H4 (cell line): ENCODE measurements around the gene MRPL49. TPM values are rescaled to one million over a fixed set of nuclear protein-coding genes. Genes with fewer than 3 reads are reported as not detected.
"Not testable (repeated sequence)": the region's sequence is repeated elsewhere in the genome, so short reads cannot be mapped to it uniquely, and the experiment has no call there.

Experiments used
- DNase-seq: peaks from one replicate; pipeline ENCODE4 v3.0.0-alpha.2; 2015; ENCODE audit warnings: low spot score
- total RNA-seq: library from RNA; depleted of rRNA; stranded (reverse); fragments of >200 nt; shearing (Covaris generic); gene quantifications from 2 replicates; pipeline ENCODE4 v1.2.3, GENCODE V29; 2014

The MRPL49 gene
- total RNA-seq, 1 experiment from 2014 or later = 61.6 TPM

DNA sequence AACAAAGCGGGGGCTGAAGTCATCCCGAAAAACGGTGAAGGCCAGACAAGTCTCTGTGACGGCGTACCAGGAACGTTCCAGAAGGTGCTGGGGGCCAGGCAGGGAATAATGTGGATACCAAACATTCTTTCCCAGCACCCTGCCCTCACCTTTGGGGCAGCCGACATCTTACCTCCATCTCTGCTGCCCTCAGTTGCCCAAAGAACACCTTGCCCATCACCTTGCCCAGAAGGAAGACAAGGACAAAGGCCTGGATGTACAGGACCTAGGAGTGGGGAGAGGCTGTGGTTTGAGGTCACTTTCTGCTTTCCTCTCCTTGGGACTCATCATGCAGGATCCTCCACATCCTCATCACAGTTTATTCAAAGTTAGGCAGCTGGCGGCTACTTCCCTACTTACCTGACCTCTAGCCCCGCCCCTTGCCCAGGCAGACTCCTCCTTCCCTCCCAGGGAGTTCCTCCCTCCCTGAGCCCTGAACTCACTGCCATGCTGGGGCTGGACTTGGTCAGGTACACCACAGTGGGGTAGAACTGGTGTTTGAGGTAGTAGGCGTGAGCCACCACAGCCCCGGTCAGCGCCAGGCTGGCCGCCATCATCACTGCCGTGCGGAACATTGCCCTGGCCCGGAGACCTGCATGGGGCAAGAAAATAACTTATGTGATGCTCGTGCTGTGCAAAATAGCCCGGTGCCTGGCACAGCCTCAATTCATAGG lies 11.0 kb downstream of the MRPL49 start:
- DNase-seq = no peak

DNA sequence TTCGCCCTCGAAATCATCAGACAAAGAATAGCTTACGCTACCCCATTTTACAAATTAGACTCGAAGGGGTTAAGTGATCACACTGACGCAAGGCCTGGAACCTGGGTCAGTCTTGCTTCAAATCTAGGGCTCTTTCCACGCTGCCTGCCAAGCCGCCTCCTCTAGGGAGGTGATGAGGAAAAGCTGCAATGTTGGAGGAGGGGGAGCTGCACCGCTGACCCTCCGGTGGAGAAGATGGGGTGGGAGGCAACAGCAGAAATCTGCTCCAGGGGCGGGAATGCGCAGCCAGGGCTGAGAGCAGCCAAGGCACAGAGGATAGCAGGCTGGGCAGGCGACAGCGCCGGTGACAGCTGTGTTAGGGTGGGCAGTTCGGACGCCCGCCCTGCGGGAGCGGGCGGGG lies 11.6 kb downstream of the MRPL49 start:
- no peak for DNase-seq

DNA sequence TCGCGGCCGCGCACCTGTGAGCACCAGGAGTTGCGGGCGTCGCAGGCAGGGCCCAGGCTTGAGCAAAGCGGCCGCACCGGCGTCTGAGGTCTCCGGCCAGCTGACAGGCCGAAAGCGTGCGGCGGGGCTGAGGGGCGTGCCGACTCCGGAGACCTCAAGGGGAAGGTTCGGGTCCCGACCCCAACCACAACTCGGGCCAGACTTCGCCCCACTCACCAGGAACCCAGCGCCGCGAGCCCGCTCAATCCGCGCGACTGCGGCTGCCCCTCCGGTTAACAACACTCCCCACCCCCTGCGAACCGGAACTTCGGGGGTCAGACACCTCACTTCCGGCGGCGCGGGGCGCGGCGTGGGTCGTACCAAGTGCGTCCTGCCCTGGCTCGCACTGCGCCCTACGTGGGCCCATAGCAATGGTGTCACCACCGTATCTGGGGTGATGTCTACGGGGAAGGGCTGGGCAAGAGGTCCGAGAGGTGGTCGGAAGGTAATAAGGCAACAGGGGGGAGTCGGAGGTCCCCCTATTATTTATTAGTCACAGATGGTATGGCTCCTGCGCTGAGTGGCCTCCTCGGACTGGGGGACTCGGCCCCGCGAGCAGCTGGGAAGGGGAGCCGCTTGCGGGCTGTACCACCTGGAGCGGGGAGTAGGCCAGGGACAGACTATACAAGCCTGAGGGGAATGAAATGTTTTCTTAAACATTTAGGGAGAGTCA lies 12.3 kb downstream of the MRPL49 start, which contains the start of gene SYVN1:
Gene SYVN1 (minus strand): TSS at position 280 of the 712 bp plus-strand sequence. CDS start 918 bp downstream, outside the sequence.
- DNase-seq = peak; percentile 77

DNA sequence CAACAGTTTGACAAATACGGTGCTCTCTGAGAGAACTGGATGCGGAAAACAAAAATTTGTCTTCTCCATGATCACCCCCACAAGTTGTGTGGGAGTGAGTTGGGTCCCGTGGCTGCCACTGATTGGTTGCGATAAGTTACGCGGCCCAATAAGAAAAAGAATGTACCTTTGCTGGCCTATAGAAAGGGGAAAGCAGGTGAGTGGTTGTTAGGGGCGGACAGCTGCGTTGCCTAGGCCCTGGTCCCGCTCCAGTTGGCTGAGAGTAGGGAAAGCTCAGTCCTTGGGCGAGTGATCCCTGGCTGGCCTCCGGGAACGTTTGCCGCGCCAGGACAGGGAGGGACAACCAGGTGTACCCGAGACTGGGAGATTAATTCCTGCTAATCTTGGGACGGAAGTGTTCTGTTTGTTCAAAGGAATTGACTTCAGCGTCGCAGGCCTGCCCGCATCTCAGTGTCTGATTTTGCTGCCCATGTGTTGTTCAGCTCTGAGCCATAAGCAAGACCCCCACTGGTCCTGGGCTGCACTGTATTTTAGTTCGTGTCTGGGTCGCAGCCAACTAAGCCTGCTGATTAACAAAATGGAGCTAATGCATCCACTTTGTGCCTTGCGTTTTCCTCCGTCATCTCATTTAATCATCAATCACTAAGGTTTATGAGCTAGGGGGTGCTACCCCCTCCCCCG lies 13.0 kb downstream of the MRPL49 start:
- DNase-seq = peak; percentile 98

DNA sequence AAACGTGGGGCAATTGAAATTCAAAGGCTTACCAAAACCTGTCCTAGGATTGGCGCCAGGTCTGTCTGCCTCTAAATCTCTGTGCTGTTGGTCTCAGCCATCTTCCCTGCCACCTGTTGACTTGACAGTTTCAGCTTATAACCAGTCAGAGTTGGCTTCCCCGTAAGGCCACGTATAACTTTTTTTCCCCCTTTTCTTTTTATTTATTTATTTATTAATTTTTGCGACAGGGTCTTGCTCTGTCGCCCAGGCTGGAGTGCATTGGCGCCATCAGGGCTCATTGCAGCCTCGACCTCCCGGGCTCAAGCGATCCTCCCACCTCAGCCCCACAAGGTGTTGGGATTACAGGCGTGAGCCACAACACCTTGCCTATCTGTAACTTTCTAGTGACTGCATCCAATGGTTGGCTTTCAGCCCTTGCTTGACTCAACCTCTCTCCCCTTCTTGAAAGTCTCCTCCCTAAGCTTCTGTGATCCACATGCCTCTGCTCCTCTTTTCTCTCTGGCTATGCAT lies 13.6 kb downstream of the MRPL49 start:
- no peak for DNase-seq

DNA sequence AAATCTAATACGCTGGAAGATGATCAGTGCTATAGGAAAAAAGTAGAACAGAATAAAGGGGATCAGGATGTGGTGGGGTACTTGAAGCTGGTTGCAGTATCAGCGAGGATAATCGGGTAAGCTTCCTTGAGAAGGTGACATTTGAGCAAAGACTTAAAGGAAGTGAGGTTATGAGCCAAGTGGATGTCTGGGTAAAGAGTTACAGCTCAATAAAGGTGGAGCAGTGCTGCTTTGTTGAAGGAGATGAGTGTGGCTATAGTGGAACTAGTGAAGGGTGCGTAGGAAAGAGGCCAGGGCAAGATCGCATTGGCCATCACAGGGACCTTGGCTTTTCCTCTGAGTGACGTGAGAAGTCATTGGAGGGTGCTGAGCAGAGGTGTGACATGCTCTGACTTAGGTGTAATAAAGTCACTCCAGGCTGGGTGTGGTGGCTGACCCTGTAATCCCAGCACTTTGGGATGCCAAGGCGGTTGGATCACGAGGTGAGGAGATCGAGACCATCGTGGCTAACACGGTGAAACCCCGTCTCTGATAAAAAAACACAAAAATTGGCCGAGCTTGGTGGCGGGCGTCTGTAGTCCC lies 14.5 kb downstream of the MRPL49 start:
- no peak for DNase-seq

DNA sequence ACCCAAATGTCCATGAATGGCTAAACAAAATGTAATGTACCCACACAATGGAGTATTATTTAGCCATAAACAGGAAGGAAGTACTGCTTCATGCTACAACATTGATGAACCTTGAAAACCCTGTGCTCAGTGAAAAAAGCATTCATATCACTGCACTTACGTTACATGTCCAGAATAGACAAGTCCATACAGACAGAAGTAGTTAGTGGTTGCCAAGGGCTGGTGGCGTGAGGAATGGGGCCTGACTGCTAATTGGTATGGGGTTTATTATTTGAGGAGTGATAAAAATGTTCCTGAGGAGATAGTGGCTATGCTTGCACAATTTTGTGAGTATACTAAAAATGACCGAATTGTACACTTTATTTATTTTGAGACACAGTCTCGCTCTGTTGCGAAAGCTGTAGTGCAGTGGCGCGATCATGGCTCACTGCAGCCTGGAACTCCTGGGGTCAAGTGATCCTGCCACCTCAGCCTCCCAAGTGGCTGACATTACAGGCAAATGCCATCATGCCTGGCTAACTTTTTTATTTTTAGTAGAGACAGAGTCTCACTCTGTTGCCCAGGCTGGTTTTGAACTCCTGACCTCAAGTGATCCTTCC lies 19.9 kb downstream of the MRPL49 start:
- no peak for DNase-seq

DNA sequence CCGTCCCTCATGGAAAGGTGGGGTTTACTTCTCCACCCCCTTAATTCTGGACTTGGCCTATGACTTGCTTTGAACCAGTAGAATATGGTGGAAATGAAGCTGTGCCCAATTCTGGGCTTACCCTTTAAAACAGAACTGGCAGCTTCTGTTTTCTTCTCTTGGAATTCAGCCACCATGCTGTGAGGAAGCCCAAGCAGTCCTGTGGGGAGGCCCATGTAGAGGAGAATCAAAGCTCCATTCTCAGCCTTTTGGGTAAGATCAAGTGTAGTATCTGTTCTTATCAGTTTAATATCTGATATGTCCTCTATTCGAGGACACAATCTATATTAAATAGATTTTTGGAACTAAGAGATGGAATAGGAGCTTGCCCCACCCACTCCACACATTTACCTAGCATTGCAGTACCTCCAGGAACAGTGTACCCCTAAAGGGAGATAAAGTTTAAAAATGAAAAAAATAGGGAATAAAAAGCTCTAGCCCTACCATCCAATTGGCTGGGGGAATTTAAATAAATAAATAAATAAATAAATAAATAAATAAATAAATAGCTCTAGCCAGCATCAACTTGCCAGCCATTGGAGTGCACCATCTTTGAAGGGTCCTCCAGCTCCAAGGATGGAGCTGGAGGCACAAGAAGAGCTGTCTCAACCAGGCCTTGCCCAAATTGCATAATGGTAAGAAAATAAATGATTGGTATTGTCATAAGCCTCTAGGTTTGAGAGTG lies 25.4 kb downstream of the MRPL49 start:
- no peak for DNase-seq

DNA sequence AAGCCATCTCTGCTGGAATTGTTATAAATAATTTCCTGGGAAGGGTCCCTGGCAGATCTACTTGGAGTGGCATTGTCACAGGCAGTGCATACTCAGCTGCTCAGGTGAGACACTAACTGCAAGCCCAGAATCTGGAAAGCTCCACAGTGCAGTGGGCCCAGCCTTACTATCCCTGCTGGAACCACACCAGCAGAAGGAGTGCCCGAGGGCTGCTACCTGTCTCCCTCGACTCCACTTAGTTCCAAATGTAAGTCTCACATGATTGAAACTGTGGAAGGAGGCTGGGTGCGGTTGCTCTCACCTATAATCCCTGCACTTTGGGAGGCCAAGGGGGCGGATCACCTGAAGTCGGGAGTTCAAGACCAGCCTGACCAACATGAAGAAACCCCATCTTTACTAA lies 26.5 kb downstream of the MRPL49 start:
- no peak for DNase-seq

DNA sequence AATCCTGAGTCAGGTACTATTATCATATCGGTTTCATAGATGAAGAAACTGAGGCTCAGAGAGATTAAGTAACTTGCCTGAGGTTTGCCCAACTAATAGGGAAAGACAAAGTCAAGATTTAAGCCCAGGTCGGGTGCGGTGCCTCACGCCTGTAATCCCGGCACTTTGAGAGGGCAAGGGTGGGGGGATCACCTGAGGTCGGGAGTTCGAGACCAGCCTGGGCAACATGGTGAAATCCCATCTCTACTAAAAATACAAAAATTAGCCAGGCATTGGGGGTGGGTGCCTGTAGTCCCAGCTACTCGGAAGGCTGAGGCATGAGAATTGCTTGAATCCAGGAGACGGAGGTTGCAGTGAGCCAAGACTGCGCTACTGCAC lies 28.0 kb downstream of the MRPL49 start:
- DNase-seq = not testable (repeated sequence)

DNA sequence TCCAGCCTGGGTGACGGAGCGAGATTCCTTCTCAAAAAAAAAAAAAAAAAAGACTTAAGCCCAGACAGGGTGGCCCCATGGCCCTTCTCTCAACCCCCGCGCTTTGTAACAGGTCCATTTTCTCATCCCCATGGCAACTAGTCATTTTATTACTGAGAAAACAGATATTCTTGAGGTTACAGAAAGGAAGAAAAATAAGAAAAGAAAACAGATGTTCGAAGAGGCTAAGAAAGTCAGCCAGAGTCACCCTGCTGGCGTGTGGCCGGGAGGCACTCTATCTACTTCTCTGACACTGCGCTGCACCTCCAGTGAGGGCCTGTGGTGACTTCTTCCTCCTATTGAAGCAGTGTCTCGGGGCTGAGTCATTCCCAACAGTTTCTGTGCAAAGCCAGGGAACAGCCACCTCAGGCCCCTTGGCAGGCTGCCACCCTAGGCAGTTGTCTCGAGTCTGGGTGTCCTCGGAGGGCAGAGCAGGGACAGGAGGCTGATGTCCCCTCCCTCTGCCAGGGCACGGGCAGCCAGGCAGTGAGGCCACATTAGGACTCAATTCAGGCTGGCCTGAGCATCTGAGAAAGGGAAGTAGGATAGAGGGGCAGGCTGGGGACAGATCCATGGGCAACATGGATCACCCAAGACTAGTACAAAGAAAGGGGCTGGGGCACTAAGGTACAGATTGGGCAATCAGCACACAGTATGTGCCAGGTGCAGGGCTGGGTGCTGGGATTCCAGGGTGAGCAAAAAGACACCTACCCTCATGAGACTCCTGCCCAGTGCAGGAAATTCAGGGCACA lies 28.6 kb downstream of the MRPL49 start:
- peak; percentile 98 for DNase-seq

DNA sequence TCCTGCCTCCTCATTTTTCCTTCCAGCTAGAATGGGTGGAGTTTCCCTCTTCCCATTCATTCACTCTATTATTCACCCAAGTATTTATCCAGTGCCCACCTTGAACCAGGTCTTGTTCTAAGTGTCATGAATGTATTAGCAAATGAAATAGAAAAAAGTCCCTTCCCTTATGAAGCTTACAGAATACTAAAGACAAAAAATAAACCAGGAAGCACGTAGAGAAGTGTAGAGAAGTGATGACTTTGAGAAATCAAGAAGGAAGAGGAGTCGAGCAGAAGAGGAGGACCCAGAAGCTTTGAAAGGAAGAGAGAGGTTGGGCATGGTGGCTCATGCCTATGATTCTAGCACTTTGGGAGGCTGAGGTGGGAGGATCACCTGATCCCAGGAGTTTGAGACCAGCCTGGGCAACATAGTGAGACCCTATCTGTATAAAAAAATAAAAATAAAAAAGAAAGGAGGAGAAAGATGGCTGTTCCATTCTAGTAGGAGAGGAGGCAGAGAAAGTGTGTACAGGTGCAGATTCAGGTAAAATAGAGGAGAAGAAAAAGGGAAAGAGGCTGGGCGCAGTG lies 29.3 kb downstream of the MRPL49 start:
- DNase-seq = no peak

DNA sequence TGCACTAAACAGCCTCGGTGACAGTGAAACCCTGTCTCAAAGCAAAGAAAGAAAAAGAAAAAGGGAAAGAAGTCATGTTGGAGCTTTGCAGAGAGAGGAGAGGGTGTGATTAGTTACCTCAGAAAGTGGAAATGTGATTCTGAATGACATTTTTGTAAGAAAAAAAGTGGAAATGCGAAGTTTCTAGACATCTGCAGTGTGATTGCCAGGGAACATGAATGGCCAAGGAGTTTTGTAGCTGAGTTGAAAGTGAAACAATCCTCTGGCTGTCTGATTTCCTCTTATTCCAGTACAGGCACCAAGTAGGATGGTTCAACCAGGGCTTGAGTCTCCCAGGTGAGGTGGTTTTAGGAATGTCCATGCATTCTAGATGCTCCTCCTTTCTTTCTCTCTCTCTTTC lies 30.0 kb downstream of the MRPL49 start:
- no peak for DNase-seq

DNA sequence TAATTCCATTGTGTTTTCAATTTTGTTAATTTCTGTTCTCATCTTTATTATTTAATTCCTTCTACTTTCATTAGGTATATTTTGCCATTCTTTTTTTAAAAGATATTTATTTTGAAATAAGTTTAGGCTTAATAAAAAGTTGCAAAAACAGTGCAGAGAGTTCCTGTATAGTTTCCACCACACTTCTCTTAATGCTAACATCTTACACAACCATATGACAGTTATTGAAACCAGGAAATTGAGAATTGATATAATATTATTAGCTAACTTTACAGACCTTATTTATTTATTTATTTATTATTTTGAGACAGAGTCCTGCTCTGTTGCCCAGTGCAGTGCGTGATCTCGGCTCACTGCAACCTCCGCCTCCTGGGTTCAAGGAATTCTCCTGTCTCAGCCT lies 34.1 kb downstream of the MRPL49 start:
- DNase-seq = no peak

DNA sequence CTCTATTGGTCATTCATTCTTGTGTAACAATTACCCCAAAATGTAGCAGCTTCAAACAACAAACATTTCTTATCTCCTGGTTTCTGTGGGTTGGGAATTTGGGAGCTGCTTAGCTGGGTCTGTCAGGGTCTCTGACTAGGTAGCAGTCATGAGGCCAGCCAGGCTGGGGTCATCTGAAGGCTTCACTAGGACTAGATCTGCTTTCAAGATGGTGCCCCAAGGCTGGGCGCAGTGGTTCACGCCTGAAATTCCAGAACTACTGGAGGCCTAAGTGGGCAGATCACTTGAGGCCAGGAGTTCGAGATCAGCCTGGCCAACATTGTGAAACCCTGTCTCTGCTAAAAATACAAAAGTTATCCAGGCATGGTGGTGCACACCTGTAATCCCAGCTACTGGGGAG lies 34.8 kb downstream of the MRPL49 start:
- DNase-seq = no peak

DNA sequence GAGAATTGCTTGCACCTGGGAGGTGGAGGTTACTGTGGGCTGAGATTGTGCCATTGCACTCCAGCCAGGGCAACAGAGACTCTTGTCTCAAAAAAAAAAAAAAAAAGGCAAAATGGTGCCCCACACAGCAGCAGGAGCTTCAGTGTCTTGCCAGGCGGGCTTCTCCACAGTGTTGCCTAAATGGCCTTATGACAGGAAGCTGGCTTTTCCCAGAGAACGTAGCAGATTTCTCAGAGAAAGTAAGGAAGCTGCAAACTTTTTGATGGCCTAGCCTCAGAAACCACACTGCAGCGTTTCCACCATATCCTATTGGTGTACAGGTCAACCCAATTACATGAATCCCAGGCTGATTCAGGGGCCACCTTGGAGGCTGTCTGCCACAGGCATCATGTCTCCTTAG lies 35.2 kb downstream of the MRPL49 start:
- no peak for DNase-seq

DNA sequence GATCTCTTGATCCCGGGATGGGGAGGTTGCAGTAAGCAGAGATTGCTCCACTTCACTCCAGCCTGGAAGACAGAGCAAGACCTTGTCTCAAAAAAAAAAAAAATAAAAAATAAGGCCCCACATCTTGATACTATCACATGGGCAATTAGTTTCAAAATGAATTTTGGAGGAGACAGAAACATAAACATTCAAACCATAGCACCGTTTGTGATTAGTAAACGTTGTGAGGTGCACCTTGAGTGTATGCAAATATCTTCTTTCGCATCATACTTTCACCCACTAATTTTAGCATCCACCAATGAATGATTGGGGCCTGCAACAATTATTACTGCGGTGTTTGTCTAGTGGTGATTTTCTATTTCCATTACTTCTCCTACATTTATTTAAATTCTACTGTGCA lies 36.9 kb downstream of the MRPL49 start:
- no peak for DNase-seq

DNA sequence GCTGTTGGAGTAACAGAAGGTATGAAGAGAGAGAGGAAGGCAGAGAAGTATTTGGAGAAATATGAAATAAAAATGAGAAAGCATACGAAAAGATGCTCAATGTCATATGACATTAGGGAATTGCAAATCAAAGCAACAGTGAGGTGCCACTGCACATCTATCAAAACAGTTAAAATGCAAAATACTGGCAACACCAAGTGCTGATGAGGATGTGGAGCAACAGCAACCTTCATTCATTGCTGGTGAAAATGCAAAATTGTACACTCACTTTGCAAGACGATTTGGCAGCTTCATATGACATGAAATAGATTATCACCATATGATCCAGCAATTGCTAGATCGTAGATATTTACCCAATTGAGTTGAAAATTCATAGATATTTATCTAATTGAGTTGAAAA lies 38.5 kb downstream of the MRPL49 start:
- no peak for DNase-seq

DNA sequence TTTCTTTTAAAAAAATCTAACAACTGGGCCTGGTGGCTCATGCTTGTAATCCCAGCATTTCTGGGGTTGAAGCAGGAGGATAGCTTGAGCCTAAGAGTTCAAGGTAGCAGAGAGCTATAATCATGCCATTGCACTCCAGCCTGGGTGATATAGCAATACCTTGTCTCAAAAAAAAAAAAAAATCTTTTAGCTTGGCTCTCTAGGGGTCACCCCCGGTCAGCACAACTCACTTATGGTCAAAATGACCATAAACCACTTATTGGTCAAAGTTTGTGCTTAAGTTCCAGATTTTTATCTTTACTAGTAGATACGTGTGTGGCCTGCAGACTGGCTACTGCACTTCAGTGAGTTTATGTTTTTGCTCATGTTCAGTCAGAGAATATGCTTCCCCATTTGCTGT lies 41.6 kb downstream of the MRPL49 start:
- DNase-seq = no peak
